HEK293T (cell line): Measurements from ENCODE around the gene SLC25A19.

Experiments used
- ARNT ChIP-seq: fragments of 450-650 bp; IDR thresholded peaks from 2 replicates; pipeline ENCODE4 v1.6.1; 2017; ENCODE audit warnings: mild to moderate bottlenecking
- BHLHE40 ChIP-seq: fragments of 450-650 bp; IDR thresholded peaks from 2 replicates; pipeline ENCODE4 v1.6.1; 2016; ENCODE audit warnings: mild to moderate bottlenecking, moderate library complexity, borderline replicate concordance
- CTBP1 ChIP-seq: fragments of 450-650 bp; IDR thresholded peaks from 2 replicates; pipeline ENCODE4 v1.6.1; 2016; ENCODE audit warnings: borderline replicate concordance
- ELF4 ChIP-seq: fragments of 450-650 bp; IDR thresholded peaks from 2 replicates; pipeline ENCODE4 v1.6.1; 2017; ENCODE audit warnings: antibody characterized with exemption
- FOXA1 ChIP-seq: fragments of 450-650 bp; IDR thresholded peaks from 2 replicates; pipeline ENCODE4 v1.6.1; 2016; ENCODE audit warnings: mild to moderate bottlenecking
- FOXK2 ChIP-seq: fragments of 450-650 bp; IDR thresholded peaks from 2 replicates; pipeline ENCODE4 v1.6.1; 2016; ENCODE audit warnings: mild to moderate bottlenecking
- FOXM1 ChIP-seq: fragments of 450-650 bp; IDR thresholded peaks from 2 replicates; pipeline ENCODE4 v1.6.1; 2017; ENCODE audit warnings: mild to moderate bottlenecking, borderline replicate concordance
- HDGF ChIP-seq: fragments of 450-650 bp; IDR thresholded peaks from 2 replicates; pipeline ENCODE4 v1.6.1; 2017; ENCODE audit warnings: antibody characterized with exemption, borderline replicate concordance
- L3MBTL2 ChIP-seq: fragments of 450-650 bp; conservative IDR thresholded peaks from 2 replicates; pipeline ENCODE4 v1.6.1; 2016; ENCODE audit warnings: mild to moderate bottlenecking
- NFRKB ChIP-seq: fragments of 450-650 bp; IDR thresholded peaks from 2 replicates; pipeline ENCODE4 v1.6.1; 2016; ENCODE audit warnings: mild to moderate bottlenecking, moderate library complexity
- SP1 ChIP-seq: fragments of 450-650 bp; IDR thresholded peaks from 2 replicates; pipeline ENCODE4 v1.6.1; 2017
- SUZ12 ChIP-seq: fragments of 450-650 bp; IDR thresholded peaks from 2 replicates; pipeline ENCODE4 v1.6.1; 2016; ENCODE audit warnings: mild to moderate bottlenecking
- TARDBP ChIP-seq: fragments of 450-650 bp; IDR thresholded peaks from 2 replicates; pipeline ENCODE4 v1.6.1; 2016
- TF ChIP-seq, protein P1 (sequence below): fragments of 450-650 bp; IDR thresholded peaks from 2 replicates; pipeline ENCODE4 v1.6.1; 2016

DNA sequence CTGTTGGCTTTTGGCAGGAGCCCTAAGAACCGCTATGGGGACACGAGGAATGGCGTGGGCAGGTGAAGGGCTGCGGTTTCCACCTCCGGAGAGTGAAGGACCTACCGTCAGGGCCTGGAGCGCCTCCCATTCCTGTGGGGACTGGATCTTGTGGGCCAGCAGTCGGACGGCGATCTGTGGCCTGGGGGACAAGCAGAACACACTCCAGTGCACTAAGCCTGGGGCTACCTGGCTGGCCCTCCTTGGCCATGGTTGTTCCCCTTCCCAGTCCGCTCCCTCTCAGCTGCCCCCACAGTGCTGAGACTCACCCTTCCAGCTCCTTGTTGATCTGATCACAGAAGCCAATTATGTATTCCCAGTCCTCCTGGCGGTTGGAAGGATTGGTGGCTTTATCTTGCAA lies 42.8 kb downstream of the SLC25A19 start:
- TF ChIP-seq FOXK2, result no peak
- no peak for TF ChIP-seq FOXA1
- no peak for TF ChIP-seq ARNT
- TF ChIP-seq BHLHE40, result no peak
- no peak for TF ChIP-seq CTBP1
- TF ChIP-seq L3MBTL2, result no peak
- TF ChIP-seq NFRKB, result no peak
- no peak for TF ChIP-seq HDGF
- TF ChIP-seq SP1, result no peak
- no peak for TF ChIP-seq SUZ12
- TF ChIP-seq FOXM1, result no peak
- no peak for TF ChIP-seq ELF4
- no peak for TF ChIP-seq TARDBP
- TF ChIP-seq, protein P1, sequence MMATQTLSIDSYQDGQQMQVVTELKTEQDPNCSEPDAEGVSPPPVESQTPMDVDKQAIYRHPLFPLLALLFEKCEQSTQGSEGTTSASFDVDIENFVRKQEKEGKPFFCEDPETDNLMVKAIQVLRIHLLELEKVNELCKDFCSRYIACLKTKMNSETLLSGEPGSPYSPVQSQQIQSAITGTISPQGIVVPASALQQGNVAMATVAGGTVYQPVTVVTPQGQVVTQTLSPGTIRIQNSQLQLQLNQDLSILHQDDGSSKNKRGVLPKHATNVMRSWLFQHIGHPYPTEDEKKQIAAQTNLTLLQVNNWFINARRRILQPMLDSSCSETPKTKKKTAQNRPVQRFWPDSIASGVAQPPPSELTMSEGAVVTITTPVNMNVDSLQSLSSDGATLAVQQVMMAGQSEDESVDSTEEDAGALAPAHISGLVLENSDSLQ, result no peak
